ENCODE measurements around the gene NPPC.

NPPC gene

GRCh38 chr2:231961349-231962166, 35.4 kb upstream of the NPPC start, which contains the start of gene DIS3L2 (continued):
- TF ChIP-seq ELK4 (IDR thresholded peaks at IDR 0.05; ENCODE audit: borderline replicate concordance, low read depth, low read length): no peak
- TF ChIP-seq ZNF24 (tag by site-specific recombination; IDR thresholded peaks at IDR 0.05): 0 out of 2 replicates have a peak, but pooled peaks have one; percentile 27
- 0 out of 2 replicates have a peak, but pooled peaks have one; percentile 11 for TF ChIP-seq YY2 (tag by site-specific recombination; IDR thresholded peaks at IDR 0.05)
- TF ChIP-seq, protein P1, sequence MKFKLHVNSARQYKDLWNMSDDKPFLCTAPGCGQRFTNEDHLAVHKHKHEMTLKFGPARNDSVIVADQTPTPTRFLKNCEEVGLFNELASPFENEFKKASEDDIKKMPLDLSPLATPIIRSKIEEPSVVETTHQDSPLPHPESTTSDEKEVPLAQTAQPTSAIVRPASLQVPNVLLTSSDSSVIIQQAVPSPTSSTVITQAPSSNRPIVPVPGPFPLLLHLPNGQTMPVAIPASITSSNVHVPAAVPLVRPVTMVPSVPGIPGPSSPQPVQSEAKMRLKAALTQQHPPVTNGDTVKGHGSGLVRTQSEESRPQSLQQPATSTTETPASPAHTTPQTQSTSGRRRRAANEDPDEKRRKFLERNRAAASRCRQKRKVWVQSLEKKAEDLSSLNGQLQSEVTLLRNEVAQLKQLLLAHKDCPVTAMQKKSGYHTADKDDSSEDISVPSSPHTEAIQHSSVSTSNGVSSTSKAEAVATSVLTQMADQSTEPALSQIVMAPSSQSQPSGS (tag by site-specific recombination; IDR thresholded peaks at IDR 0.05; ENCODE audit: low read depth): no peak
- no peak for TF ChIP-seq ZNF19 (tag by site-specific recombination; IDR thresholded peaks at IDR 0.05; ENCODE audit: low read depth)
- peak; percentile 50 for TF ChIP-seq ZNF76 (tag by site-specific recombination; IDR thresholded peaks at IDR 0.05; ENCODE audit: borderline replicate concordance, low read depth)
- no peak for TF ChIP-seq ZNF157 (tag by site-specific recombination; IDR thresholded peaks at IDR 0.05)
- no peak for TF ChIP-seq ZNF175 (tag by site-specific recombination; IDR thresholded peaks at IDR 0.05)
- TF ChIP-seq ZNF629 (tag by site-specific recombination; IDR thresholded peaks at IDR 0.05): peak; percentile 43; the same call in 1 of the 2 replicates
- TF ChIP-seq ZNF791 (tag by site-specific recombination; IDR thresholded peaks at IDR 0.05): no peak
- no peak for TF ChIP-seq ZNF341 (tag by site-specific recombination; IDR thresholded peaks at IDR 0.05; ENCODE audit: low read depth)
- TF ChIP-seq ZIC2 (tag by site-specific recombination; IDR thresholded peaks at IDR 0.05): peak; percentile 45; the same call in 1 of the 2 replicates
- TF ChIP-seq ZNF555 (tag by site-specific recombination; conservative IDR thresholded peaks at IDR 0.05): no peak
- TF ChIP-seq ZNF571 (tag by site-specific recombination; IDR thresholded peaks at IDR 0.05): no peak
- no peak for TF ChIP-seq BCL11B (tag by site-specific recombination; IDR thresholded peaks at IDR 0.05; ENCODE audit: low read depth)
- TF ChIP-seq RBAK (tag by site-specific recombination; IDR thresholded peaks at IDR 0.05): no peak
- TF ChIP-seq PRDM6 (tag by site-specific recombination; IDR thresholded peaks at IDR 0.05): no peak
- peak; percentile 31; the same call in 1 of the 2 replicates for TF ChIP-seq PRDM4 (tag by site-specific recombination; IDR thresholded peaks at IDR 0.05)
- peak; percentile 49; the same call in 1 of the 2 replicates for TF ChIP-seq KLF9 (tag by site-specific recombination; IDR thresholded peaks at IDR 0.05; ENCODE audit: low read depth)
- 0 out of 2 replicates have a peak, but pooled peaks have one; percentile 4 for TF ChIP-seq ZNF585B (tag by site-specific recombination; IDR thresholded peaks at IDR 0.05)
- peak; percentile 88 for TF ChIP-seq ZBTB6 (tag by site-specific recombination; IDR thresholded peaks at IDR 0.05)
- TF ChIP-seq SP2 (tag by site-specific recombination; IDR thresholded peaks at IDR 0.05): peak; percentile 69
- TF ChIP-seq ZNF140 (tag by site-specific recombination; IDR thresholded peaks at IDR 0.05): no peak
- no peak for TF ChIP-seq ZNF148 (tag by site-specific recombination; IDR thresholded peaks at IDR 0.05; ENCODE audit: borderline replicate concordance)
- TF ChIP-seq ZNF830 (tag by site-specific recombination; IDR thresholded peaks at IDR 0.05; ENCODE audit: low read depth): no peak
- TF ChIP-seq HOXD13 (CRISPR knock-in tag; IDR thresholded peaks at IDR 0.05; ENCODE audit: borderline replicate concordance): no peak
- TF ChIP-seq ZFP3 (tag by site-specific recombination; IDR thresholded peaks at IDR 0.05; ENCODE audit: low read depth): no peak
- TF ChIP-seq ZEB2 (tag by site-specific recombination; IDR thresholded peaks at IDR 0.05): peak; percentile 73
- TF ChIP-seq ZNF529 (tag by site-specific recombination; IDR thresholded peaks at IDR 0.05; ENCODE audit: insufficient replicate concordance): no peak

Measured in HEK293 (cell line).